H1 (cell line): ENCODE data around the gene SLC25A3. TPM values are rescaled to one million over a fixed set of nuclear protein-coding genes. Genes with fewer than 3 reads are reported as not detected.
A peak's percentile ranks its signal among the peaks of the same experiment; 100 is the strongest.

Experiments
- CTCF ChIA-PET: fragments of 300-600 bp; sonication (Branson Sonifier 250); formaldehyde crosslinking; loops from one replicate; lab custom pipeline; 2021; ENCODE audit not compliant: partially characterized antibody; lab: Charles Lee
- POLR2A ChIA-PET: fragments of 300-600 bp; sonication (Branson Sonifier 250); formaldehyde crosslinking; loops from one replicate; lab custom pipeline; 2021; ENCODE audit warnings: inconsistent platforms; ENCODE audit not compliant: partially characterized antibody; lab: Charles Lee
- DNase-seq, 2 experiments: peaks; one replicate each; pipeline versions ENCODE4 v3.0.0 to v3.0.0-alpha.2; 2010 to 2022; ENCODE audit warnings: low spot score in 2 of 2, low read depth in 1 of 2, mixed read lengths in 1 of 2
- FAIRE-seq: peaks from 2 replicates; lab custom pipeline; 2011; peaks lifted over from hg19 to GRCh38; lab: Jason Lieb, UNC
- H2AFZ ChIP-seq: 2 replicates; pipeline ENCODE4 v1.8.1; 2012; ENCODE audit warnings: low read length, inconsistent platforms
- H2AK5ac ChIP-seq: 2 replicates; pipeline ENCODE4 v1.6.1; 2013; ENCODE audit warnings: low read depth, low read length
- H2BK120ac ChIP-seq: replicated peaks from 2 replicates; pipeline ENCODE3; 2013; ENCODE audit warnings: low read depth, low read length, inconsistent platforms
- H2BK12ac ChIP-seq: 2 replicates; pipeline ENCODE4 v1.6.1; 2013; ENCODE audit warnings: low read depth, low read length
- H2BK15ac ChIP-seq: 2 replicates; pipeline ENCODE4 v1.6.1; 2013; ENCODE audit warnings: low read length
- H2BK20ac ChIP-seq: 2 replicates; pipeline ENCODE4 v1.6.1; 2013; ENCODE audit warnings: low read length
- H2BK5ac ChIP-seq: 2 replicates; pipeline ENCODE4 v1.6.1; 2013; ENCODE audit warnings: low read depth, low read length
- H3K14ac ChIP-seq: 2 replicates; pipeline ENCODE4 v1.6.1; 2013; ENCODE audit warnings: inconsistent platforms; ENCODE audit not compliant: insufficient read length
- H3K18ac ChIP-seq: 2 replicates; pipeline ENCODE4 v1.6.1; 2013; ENCODE audit warnings: low read length; ENCODE audit errors: extremely low read depth
- H3K23ac ChIP-seq: 2 replicates; pipeline ENCODE4 v1.6.1; 2013; ENCODE audit warnings: inconsistent platforms; ENCODE audit not compliant: insufficient read length
- H3K23me2 ChIP-seq: 2 replicates; pipeline ENCODE4 v1.6.1; 2013; ENCODE audit warnings: low read depth, low read length
- H3K27ac ChIP-seq: 2 replicates; pipeline ENCODE4 v1.6.1; 2011; ENCODE audit warnings: low read depth, low read length, inconsistent platforms
- H3K27me3 ChIP-seq, 4 experiments: replicated peaks in 1 of 4; 1 replicate in 1 of 4; 2 replicates in 3 of 4; pipeline versions ENCODE4 v1.6.1 to v1.8.1; 2011 to 2013; ENCODE audit warnings: low read length in 3 of 4, mild to moderate bottlenecking in 3 of 4, inconsistent platforms in 2 of 4, mixed read lengths in 2 of 4, moderate library complexity in 1 of 4; ENCODE audit not compliant: control insufficient read depth in 3 of 4, insufficient read depth in 3 of 4; ENCODE audit errors: extremely low read depth in 1 of 4
- H3K36me3 ChIP-seq, 4 experiments: 2 replicates each; pipeline versions ENCODE4 v1.6.1 to v1.8.1; 2011 to 2013; ENCODE audit warnings: mild to moderate bottlenecking in 4 of 4, low read length in 3 of 4, moderate library complexity in 2 of 4, control low read depth in 1 of 4, inconsistent platforms in 1 of 4; ENCODE audit not compliant: insufficient read depth in 4 of 4, control insufficient read depth in 2 of 4
- H3K4ac ChIP-seq: replicated peaks from 2 replicates; pipeline ENCODE3; 2013; ENCODE audit warnings: low read length, low read depth, mixed read lengths, inconsistent platforms; ENCODE audit not compliant: insufficient read length
- H3K4me1 ChIP-seq, 4 experiments: replicated peaks in 1 of 4; 1 replicate in 1 of 4; 2 replicates in 3 of 4; pipeline versions ENCODE4 v1.6.1 to v1.8.1; 2011 to 2013; ENCODE audit warnings: low read length in 3 of 4, inconsistent platforms in 2 of 4, mixed read lengths in 1 of 4; ENCODE audit not compliant: insufficient read depth in 4 of 4, control insufficient read depth in 3 of 4
- H3K4me2 ChIP-seq, 2 experiments: 2 replicates each; pipeline versions ENCODE4 v1.6.1 to v1.8.1; 2011 to 2013; ENCODE audit warnings: low read depth in 2 of 2, low read length in 2 of 2, control low read depth in 1 of 2, inconsistent platforms in 1 of 2, mild to moderate bottlenecking in 1 of 2; ENCODE audit not compliant: insufficient read depth in 1 of 2
- H3K4me3 ChIP-seq, 4 experiments: fragments of 200-600, 300-600 bp in 1 of 4; sonication (generic), shearing (Covaris generic), sonication (Bioruptor Twin) in 1 of 4; 2 replicates each; pipeline versions ENCODE4 v1.5.1 to v1.8.1; 2011 to 2016; ENCODE audit warnings: low read length in 4 of 4, low read depth in 3 of 4, control low read depth in 2 of 4, inconsistent platforms in 2 of 4, mild to moderate bottlenecking in 2 of 4, mixed read lengths in 1 of 4, moderate library complexity in 1 of 4; ENCODE audit not compliant: insufficient read depth in 2 of 4; ENCODE audit errors: extremely low read depth in 1 of 4
- H3K56ac ChIP-seq: replicated peaks from 2 replicates; pipeline ENCODE3; 2013; ENCODE audit warnings: low read depth, mild to moderate bottlenecking, mixed read lengths, low read length, inconsistent platforms; ENCODE audit not compliant: insufficient read length
- H3K79me1 ChIP-seq: 2 replicates; pipeline ENCODE4 v1.6.1; 2013; ENCODE audit warnings: low read depth, low read length, control low read depth
- H3K79me2 ChIP-seq, 2 experiments: 2 replicates each; pipeline versions ENCODE4 v1.6.1 to v1.8.1; 2012 to 2013; ENCODE audit warnings: low read length in 2 of 2, mild to moderate bottlenecking in 2 of 2, inconsistent platforms in 1 of 2; ENCODE audit not compliant: insufficient read depth in 2 of 2, control insufficient read depth in 1 of 2
- H3K9ac ChIP-seq, 4 experiments: replicated peaks in 1 of 4; 1 replicate in 1 of 4; 2 replicates in 3 of 4; pipeline versions ENCODE4 v1.6.1 to v1.8.1; 2011 to 2013; ENCODE audit warnings: low read depth in 3 of 4, low read length in 3 of 4, control low read depth in 2 of 4, mild to moderate bottlenecking in 2 of 4, moderate library complexity in 2 of 4, inconsistent platforms in 1 of 4; ENCODE audit errors: extremely low read depth in 1 of 4
- H3K9me3 ChIP-seq, 2 experiments: 2 replicates each; pipeline versions ENCODE4 v1.6.1 to v1.8.1; 2012 to 2013; ENCODE audit warnings: mild to moderate bottlenecking in 2 of 2, moderate library complexity in 2 of 2, control low read depth in 1 of 2, inconsistent platforms in 1 of 2, low read depth in 1 of 2, low read length in 1 of 2, mixed read lengths in 1 of 2; ENCODE audit not compliant: insufficient read depth in 2 of 2
- H4K20me1 ChIP-seq, 2 experiments: replicated peaks in 1 of 2; 2 replicates each; pipeline versions ENCODE3 to v1.8.1; 2011 to 2013; ENCODE audit warnings: inconsistent platforms in 2 of 2, low read length in 2 of 2, mild to moderate bottlenecking in 1 of 2; ENCODE audit not compliant: insufficient read depth in 2 of 2, control insufficient read depth in 1 of 2
- H4K5ac ChIP-seq: 2 replicates; pipeline ENCODE4 v1.6.1; 2013; ENCODE audit warnings: low read length, low read depth, mixed read lengths, inconsistent platforms; ENCODE audit not compliant: insufficient read length
- H4K8ac ChIP-seq: 2 replicates; pipeline ENCODE4 v1.8.0; 2013; ENCODE audit warnings: mild to moderate bottlenecking, moderate library complexity, low read length, inconsistent platforms; ENCODE audit not compliant: insufficient read depth; ENCODE audit errors: extremely low read depth
- H4K91ac ChIP-seq: replicated peaks from 2 replicates; pipeline ENCODE3; 2013; ENCODE audit warnings: low read length, mixed read lengths, inconsistent platforms; ENCODE audit not compliant: insufficient read length
- JUN ChIP-seq: IDR thresholded peaks from 2 replicates; pipeline ENCODE4 v1.6.1; 2011; ENCODE audit warnings: low read depth, mild to moderate bottlenecking, improper control_type of control experiment, low read length
- KDM4A ChIP-seq: IDR thresholded peaks from one replicate; pipeline ENCODE4 v1.7.1; 2012; ENCODE audit warnings: low read depth, mild to moderate bottlenecking, moderate library complexity, low read length, inconsistent platforms; ENCODE audit not compliant: severe bottlenecking
- POLR2A ChIP-seq, 2 experiments: IDR thresholded peaks; 1 replicate in 1 of 2; 2 replicates in 1 of 2; pipeline ENCODE4 v1.6.1; 2011; ENCODE audit warnings: low read depth in 2 of 2, low read length in 2 of 2, mild to moderate bottlenecking in 2 of 2; ENCODE audit errors: control extremely low read depth in 1 of 2
- POU5F1 ChIP-seq: IDR thresholded peaks from 2 replicates; pipeline ENCODE4 v1.6.1; 2011; ENCODE audit warnings: low read depth, mild to moderate bottlenecking, low read length, moderate library complexity
- SIN3A ChIP-seq, 2 experiments: IDR thresholded peaks in 1 of 2; conservative IDR thresholded peaks in 1 of 2; 2 replicates each; pipeline ENCODE4 v1.6.1; 2011 to 2012; ENCODE audit warnings: low read length in 2 of 2, improper control_type of control experiment in 1 of 2, low read depth in 1 of 2, mild to moderate bottlenecking in 1 of 2
- SRF ChIP-seq: IDR thresholded peaks from 2 replicates; pipeline ENCODE4 v1.6.1; 2011; ENCODE audit warnings: mild to moderate bottlenecking, low read depth, low read length, moderate library complexity
- ZNF274 ChIP-seq: IDR thresholded peaks from 2 replicates; pipeline ENCODE4 v1.7.0; 2012; ENCODE audit warnings: low read length, borderline replicate concordance; ENCODE audit errors: extremely low read depth
- WGBS, 2 experiments: shearing (Covaris generic) in 1 of 2; methylation state at CpG; one replicate each; pipeline versions ENCODE4 v1.1.6 to v1.1.7; 2013 to 2015; ENCODE audit warnings: low lambda C conversion rate in 2 of 2, mixed read lengths in 2 of 2, inconsistent platforms in 1 of 2, low coverage in 1 of 2, missing lambda C conversion rate in 1 of 2; ENCODE audit not compliant: insufficient replicate concordance in 2 of 2, insufficient coverage in 1 of 2, insufficient read length in 1 of 2; ENCODE audit errors: extremely low coverage in 1 of 2, missing lambda C conversion rate in 1 of 2; 5-methylcytosine and 5-hydroxymethylcytosine counted together
- polyA plus RNA-seq, 7 experiments: library from polyadenylated mRNA; depleted of rRNA in 3 of 7; stranded (reverse) in 5 of 7; unstranded in 2 of 7; fragments of >200 nt in 5 of 7; fragments of 200-250 nt in 2 of 7; gene quantifications; 1 replicate in 5 of 7; 2 replicates in 1 of 7; 4 replicates in 1 of 7; pipeline versions ENCODE4 v1.2.1 to v1.2.3, GENCODE V29; 2011 to 2013; ENCODE audit warnings: missing spikeins in 2 of 7, mixed read lengths in 2 of 7
- total RNA-seq: library from RNA; stranded (reverse); fragmentation: NEBNext Ultra II Directional; extraction: Animal tissue kit (Norgen Biotek cat#: 25700); gene quantifications from 2 replicates; pipeline ENCODE4 v1.2.1, GENCODE V29; 2021

The SLC25A3 gene
- total and polyA plus RNA-seq, 2 of the 8 experiments (the other 6 are each of a cell fraction or from before 2014, with no cell fraction given) = 702 to 709 TPM

- peak overlapping the region; percentile 72 for H2AFZ ChIP-seq
- H2BK5ac ChIP-seq = no peak overlapping the region
- no peak overlapping the region for H3K18ac ChIP-seq
- POLR2A ChIA-PET = interaction anchor here (0.6 to 1.3 kb wide), 4 partner anchors 34 to 171 kb away, joined by 3 read pairs; partner anchors contain the start of gene SLC25A3
- no peak for DNase-seq
- peaks cover 0 to 2% of the 10 kb centered on the region in 2 experiments for H4K20me1 ChIP-seq
- no peaks in the 10 kb centered on the region; the same call in 1 of the 2 replicates for H3K79me1 ChIP-seq
- H3K23ac ChIP-seq = no peak overlapping the region
- H2BK20ac ChIP-seq = no peak overlapping the region
- TF ChIP-seq POLR2A (IDR thresholded peaks at IDR 0.05; ENCODE audit: control extremely low read depth in 1 of 2, low read depth in 2 of 2, low read length in 2 of 2) (peak in 1 of 2 experiments; percentile 25; a peak in 1 of 3 replicates), SRF (no peak), ZNF274 (no peak), POU5F1 (no peak), JUN (no peak), KDM4A (peak; percentile 73), SIN3A (conservative IDR thresholded peaks at IDR 0.05 in 1 of 2, IDR thresholded peaks at IDR 0.05 in 1 of 2; ENCODE audit: low read depth in 1 of 2, low read length in 2 of 2) (0 out of 4 replicates have a peak, but pooled peaks of 1 of the 2 experiments have one; percentile 2)
- TF ChIP-seq, all 59 proteins: peak for 3
- no peak for FAIRE-seq
- no peaks in the 10 kb centered on the region for H3K9me3 ChIP-seq
- 8% methylated on average over 24 of the region's 24 CpGs; no CpG with 5 or more reads in 1 of the 2 experiments for whole genome bisulfite sequencing, 2 experiments
- H2AK5ac ChIP-seq = no peak overlapping the region
- H3K4me2 ChIP-seq = peak overlapping the region; percentile 73 to 92
- H3K79me2 ChIP-seq = peaks cover 0 to 16% of the 10 kb centered on the region in 2 experiments; a peak in 2 of 4 replicates
- H4K8ac ChIP-seq = peak overlapping the region; percentile 76; the same call in 1 of the 2 replicates
- H2BK12ac ChIP-seq = no peak overlapping the region
- H3K27me3 ChIP-seq = no peaks in the 10 kb centered on the region
- no peaks in the 10 kb centered on the region; a peak in 1 of 7 replicates for H3K4me1 ChIP-seq
- H3K14ac ChIP-seq = no peak overlapping the region
- no peak overlapping the region for H4K91ac ChIP-seq
- H4K5ac ChIP-seq = no peak overlapping the region
- H2BK15ac ChIP-seq = no peak overlapping the region
- peak overlapping the region; percentile 62 to 86 (median 76); a peak in 6 of 7 replicates for H3K9ac ChIP-seq
- peaks cover 8% of the 10 kb centered on the region for H3K23me2 ChIP-seq
- peaks cover 4 to 12% (median 6%) of the 10 kb centered on the region in 4 experiments; a peak in 7 of 8 replicates for H3K36me3 ChIP-seq
- no peak overlapping the region for H3K56ac ChIP-seq
- H2BK120ac ChIP-seq = no peak overlapping the region
- H3K4me3 ChIP-seq = peak overlapping the region; percentile 78 to 95 (median 88)
- CTCF ChIA-PET = interaction anchor here (0.7 to 1.2 kb wide), 2 partner anchors 76 to 91 kb away, joined by 3 read pairs; no protein-coding TSS in a partner anchor
- H3K4ac ChIP-seq = no peak overlapping the region
- no peak overlapping the region for H3K27ac ChIP-seq
Observed at GRCh38 chr12:98645572-98646067, 52.1 kb downstream of the SLC25A3 start.
